ENCODE data around the gene NDUFS2.

NDUFS2 gene

DNA sequence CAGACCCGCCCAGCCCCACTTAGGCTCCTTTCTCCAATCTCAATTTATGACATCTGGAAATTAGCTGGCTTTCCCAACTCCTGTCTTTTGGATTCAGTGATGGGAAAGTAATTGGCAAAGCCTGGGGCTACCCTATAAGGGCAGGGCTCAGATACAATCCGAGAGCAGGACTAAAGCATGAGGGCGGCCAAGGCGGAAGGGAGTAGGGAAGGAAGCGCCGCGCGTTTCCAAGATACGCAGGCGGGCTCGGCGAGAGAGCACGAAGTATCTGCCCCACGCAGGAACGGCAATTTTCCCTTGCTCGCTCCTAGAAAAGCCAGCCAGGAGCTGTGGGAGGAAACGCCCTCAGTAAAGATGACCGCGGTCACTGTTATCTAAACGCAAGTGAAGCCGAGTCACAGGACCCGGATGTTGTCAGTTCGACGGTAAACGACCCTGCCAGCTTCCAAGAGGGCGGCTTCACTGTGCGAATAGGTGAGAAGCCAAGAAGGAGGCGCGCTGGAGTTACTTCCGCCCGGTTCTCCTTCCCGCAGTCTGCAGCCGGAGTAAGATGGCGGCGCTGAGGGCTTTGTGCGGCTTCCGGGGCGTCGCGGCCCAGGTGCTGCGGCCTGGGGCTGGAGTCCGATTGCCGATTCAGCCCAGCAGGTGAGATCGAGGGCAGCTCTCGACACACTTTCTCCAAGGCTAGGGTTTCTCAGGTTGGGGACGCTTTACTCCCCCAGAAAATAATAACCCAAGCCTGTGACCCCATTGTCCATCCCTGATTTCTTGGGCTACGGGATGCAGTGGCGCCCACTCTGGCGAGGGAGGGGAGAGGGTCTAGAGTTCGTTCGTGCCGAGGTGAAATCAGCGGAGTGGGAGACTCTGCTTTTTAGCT lies at the start of gene NDUFS2:
TSS of gene NDUFS2 (plus strand) at position 532 of the 877 bp plus-strand sequence. CDS start at position 551, 19 bp downstream.
- DNase-seq = peak; percentile 99

DNA sequence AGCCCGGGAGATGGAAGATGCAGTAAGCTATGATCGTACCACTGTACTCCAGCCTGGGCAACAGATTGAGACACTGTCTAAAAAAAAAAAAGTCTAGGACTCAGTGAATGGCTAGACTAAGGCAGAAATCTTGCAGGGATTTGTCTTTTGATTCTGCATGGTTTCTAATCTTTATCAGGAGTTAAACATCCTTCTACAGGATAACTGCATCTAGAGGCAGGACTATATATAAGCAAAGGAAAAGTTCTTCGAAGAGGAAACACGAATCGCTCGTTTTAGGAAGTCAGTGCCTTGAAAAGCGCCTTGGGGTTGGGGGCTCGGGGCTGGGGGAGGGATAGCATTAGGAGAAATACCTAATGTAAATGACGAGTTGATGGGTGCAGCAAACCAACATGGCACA lies 49.0 kb upstream of the NDUFS2 start:
- no peak for DNase-seq

- peak; percentile 75 for DNase-seq
Observed at GRCh38 chr1:161153682-161154337, 48.4 kb upstream of the NDUFS2 start, which contains the start of gene UFC1. TSS of gene UFC1 (plus strand) at chr1:161153978. CDS start at chr1:161153998, 20 bp downstream.

GRCh38 chr1:161157867-161158266 lies 44.3 kb upstream of the NDUFS2 start:
- DNase-seq = no peak

DNA sequence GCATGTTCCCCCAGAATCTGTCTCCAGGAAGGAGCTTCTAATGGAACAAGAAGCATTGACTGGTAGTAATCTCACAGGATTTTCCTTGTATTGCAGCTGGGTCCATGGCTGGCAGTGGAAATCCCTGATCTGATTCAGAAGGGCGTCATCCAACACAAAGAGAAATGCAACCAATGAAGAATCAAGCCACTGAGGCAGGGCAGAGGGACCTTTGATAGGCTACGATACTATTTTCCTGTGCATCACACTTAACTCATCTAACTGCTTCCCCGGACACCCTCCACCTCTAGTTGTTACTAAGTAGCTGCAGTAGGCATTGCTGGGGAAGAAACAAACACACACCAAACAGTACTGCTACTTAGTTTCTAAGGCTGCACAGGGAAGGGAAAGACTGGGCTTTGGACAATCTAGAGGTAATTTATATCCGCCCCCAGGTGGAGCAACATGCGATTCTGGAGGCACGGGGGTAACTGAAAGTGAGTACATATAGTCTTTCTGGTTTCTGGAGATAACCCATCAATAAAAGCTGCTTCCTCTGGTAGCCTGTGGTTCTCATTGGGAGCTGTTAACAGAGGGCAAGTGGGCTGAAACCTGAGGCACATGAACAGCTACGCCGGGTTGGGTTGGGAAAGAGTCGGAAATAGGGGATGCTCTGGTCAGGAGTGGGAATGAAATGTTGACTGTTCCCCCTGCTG lies 43.7 kb upstream of the NDUFS2 start:
- no peak for DNase-seq

GRCh38 chr1:161159087-161159912 lies 42.9 kb upstream of the NDUFS2 start, which contains the start of gene USP21:
TSS of gene USP21 (plus strand) at chr1:161159500. CDS start at chr1:161160641, 1,141 bp downstream.
- peak; percentile 87 for DNase-seq

DNA sequence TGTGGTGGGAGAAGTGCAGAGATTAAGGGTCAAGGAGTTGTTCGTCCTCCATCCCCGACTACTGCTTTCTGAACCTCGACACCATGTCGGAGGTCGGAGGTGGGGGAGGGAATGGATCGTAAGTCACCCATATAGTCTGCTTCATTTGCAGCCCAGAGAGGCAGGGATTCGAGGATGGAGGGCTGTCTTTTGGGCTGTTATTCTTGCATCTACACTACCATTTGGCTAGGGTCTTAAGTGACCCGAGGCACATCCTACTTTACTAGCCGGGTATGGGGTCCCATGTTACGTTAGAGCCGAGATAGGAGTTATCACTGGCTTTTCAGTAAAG lies 42.3 kb upstream of the NDUFS2 start:
- DNase-seq = no peak

DNA sequence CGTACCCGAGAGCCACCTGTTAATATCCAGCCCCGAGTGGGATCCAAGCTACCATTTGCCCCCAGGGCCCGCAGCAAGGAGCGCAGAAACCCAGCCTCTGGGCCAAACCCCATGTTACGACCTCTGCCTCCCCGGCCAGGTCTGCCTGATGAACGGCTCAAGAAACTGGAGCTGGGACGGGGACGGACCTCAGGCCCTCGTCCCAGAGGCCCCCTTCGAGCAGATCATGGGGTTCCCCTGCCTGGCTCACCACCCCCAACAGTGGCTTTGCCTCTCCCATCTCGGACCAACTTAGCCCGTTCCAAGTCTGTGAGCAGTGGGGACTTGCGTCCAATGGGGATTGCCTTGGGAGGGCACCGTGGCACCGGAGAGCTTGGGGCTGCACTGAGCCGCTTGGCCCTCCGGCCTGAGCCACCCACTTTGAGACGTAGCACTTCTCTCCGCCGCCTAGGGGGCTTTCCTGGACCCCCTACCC lies 41.5 kb upstream of the NDUFS2 start:
- DNase-seq = no peak

GRCh38 chr1:161161652-161162051 lies 40.5 kb upstream of the NDUFS2 start:
- no peak for DNase-seq

GRCh38 chr1:161162052-161162451 lies 40.1 kb upstream of the NDUFS2 start:
- DNase-seq = no peak

- no peak for DNase-seq
Observed at GRCh38 chr1:161162806-161163205, 39.4 kb upstream of the NDUFS2 start.

- no peak for DNase-seq
Observed at GRCh38 chr1:161163793-161164192, 38.4 kb upstream of the NDUFS2 start.

- no peak for DNase-seq
Observed at GRCh38 chr1:161164901-161165610, 37.1 kb upstream of the NDUFS2 start.

GRCh38 chr1:161165742-161166668 lies 36.2 kb upstream of the NDUFS2 start, which contains the start of gene PPOX:
TSS of gene PPOX (plus strand) at chr1:161166426. CDS start at chr1:161166848, 422 bp downstream.
- peak; percentile 96 for DNase-seq

- DNase-seq = no peak
Observed at GRCh38 chr1:161166669-161167548, 35.3 kb upstream of the NDUFS2 start.

- DNase-seq = no peak
Observed at GRCh38 chr1:161168906-161169305, 33.3 kb upstream of the NDUFS2 start.

DNA sequence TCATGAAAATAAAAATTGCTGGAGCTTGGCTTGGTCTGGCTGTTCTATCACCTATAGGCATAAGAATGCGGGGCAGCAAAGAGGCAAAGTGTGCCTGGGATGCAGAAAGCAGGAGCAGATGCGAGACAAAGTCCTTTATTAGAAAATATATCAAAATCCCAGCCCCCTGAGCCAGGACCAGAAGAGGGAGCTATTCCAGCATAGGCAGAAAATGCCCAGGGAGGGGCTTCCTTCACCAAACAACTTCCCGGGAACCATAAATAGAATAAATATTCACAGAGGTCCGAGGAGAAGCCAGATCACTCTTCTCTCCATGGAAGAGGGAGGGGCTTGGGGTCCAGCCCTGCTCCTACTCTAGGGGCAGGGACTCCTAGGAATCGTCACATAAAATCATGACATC lies 31.0 kb upstream of the NDUFS2 start:
- DNase-seq = no peak

GRCh38 chr1:161171696-161172095 lies 30.5 kb upstream of the NDUFS2 start:
- DNase-seq = no peak

- no peak for DNase-seq
Observed at GRCh38 chr1:161172349-161172748, 29.8 kb upstream of the NDUFS2 start.
